GM19467 (cell line): ENCODE data around the gene LARP4B.

Experiments used
- ATAC-seq: cut with Tn5 transposase; IDR thresholded peaks from one replicate; pipeline ENCODE4 v1.9.1; 2021; ENCODE audit warnings: mild to moderate bottlenecking, moderate library complexity; ENCODE audit not compliant: unreplicated experiment

Gene LARP4B

DNA sequence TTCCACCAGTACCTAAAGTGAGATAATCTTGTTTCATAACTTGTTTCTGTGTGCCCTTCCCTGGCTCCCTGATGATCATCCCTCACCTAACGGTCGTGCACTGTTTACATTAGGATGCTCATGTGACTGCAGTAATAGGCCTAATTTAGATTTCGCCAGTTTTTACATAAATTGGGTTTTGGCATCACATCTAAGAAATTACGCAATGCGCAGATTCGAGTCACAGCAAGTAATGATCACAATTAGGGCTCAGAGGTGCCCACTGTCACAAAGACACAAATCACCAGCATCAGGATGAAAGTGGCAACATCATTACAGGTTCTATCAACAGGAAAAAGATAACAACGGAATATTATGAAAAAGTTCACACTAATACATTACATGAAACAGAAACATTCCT is 94.7 kb downstream of the LARP4B start:
- no peak for ATAC-seq

GRCh38 chr10:834493-834892 is 97.0 kb downstream of the LARP4B start:
- ATAC-seq: no peak

DNA sequence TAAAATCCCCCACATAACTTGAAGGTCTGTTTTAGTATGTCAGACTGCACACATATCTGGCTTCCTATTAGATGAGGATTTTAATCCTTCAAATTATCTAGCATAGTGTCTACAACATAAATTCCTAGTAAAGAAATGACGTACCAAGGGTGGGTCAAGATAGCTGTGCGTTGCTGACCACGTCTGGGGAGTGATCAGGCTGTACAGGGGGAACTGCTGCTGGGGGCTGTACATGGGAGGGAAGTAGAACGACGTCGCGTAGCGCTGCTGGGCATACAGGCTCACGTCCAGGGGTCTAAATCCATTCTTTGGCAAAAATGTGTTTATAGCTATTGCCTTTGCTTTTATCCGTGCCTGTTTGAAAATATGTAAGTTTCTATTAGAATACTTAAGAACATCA is 102.3 kb downstream of the LARP4B start:
- ATAC-seq: no peak

GRCh38 chr10:828191-828590 is 103.3 kb downstream of the LARP4B start:
- ATAC-seq: no peak

GRCh38 chr10:824946-825345 is 106.6 kb downstream of the LARP4B start:
- no peak for ATAC-seq

- no peak for ATAC-seq
Observed at GRCh38 chr10:824497-824896, 107.0 kb downstream of the LARP4B start.

GRCh38 chr10:822661-823367 is 108.7 kb downstream of the LARP4B start:
- ATAC-seq: no peak

- ATAC-seq: no peak
Observed at GRCh38 chr10:822197-822596, 109.3 kb downstream of the LARP4B start.

GRCh38 chr10:821322-821721 is 110.2 kb downstream of the LARP4B start:
- ATAC-seq: no peak

DNA sequence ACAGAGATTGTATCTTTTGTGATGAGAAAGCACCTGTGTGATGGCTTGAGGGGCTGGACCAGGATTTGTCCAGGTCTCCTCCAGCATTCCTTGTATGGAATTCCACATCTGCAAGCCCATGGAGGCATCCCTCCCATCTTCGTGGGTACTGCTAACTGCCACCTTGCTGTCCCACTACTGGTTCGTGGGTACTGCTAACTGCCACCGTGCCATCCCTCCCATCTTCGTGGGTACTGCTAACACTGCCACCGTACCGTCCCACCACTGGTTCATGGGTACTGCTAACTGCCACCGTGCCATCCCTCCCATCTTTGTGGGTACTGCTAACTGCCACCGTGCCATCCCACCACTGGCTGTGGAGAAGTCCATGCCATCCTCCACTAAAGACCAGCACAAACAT is 111.7 kb downstream of the LARP4B start:
- no peak for ATAC-seq

DNA sequence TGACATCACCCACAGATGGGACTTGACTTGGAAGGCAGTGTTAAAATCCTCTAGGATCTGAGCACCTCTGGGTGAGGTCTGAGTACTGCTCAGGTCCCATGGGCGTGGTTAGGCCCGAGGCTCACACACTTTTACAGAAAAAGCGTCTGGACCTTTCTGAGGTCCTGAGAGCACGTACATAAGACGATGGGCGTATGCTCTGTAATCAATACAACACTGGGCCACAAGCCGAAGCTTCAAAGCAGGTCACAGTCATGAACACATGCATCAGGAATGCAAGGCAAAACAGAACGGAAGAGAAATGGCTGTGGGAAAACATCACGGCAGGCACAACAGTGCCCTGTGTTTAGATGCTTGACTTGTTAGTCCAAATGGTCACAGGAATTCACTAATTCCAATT is 112.2 kb downstream of the LARP4B start:
- ATAC-seq: no peak

GRCh38 chr10:818526-819220 is 112.8 kb downstream of the LARP4B start:
- no peak for ATAC-seq

DNA sequence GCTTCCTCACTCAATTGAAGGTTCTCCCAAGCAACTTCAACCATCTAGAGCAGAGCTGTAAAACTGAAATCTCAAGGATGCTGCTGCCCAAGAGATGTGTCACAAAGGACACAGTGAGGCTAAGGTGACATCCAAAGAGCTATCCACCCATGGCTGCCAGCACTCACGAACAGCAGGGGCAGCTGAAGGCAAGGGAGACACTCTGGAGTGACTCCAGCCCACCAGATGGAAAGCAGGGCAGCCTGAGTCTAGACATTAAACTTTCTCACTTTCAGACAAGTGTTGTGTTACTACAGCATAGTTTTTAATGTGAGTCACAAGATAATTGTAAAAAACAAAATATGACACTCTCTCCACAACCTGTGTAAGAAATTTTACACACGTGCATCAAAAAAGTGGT is 113.5 kb downstream of the LARP4B start:
- no peak for ATAC-seq

DNA sequence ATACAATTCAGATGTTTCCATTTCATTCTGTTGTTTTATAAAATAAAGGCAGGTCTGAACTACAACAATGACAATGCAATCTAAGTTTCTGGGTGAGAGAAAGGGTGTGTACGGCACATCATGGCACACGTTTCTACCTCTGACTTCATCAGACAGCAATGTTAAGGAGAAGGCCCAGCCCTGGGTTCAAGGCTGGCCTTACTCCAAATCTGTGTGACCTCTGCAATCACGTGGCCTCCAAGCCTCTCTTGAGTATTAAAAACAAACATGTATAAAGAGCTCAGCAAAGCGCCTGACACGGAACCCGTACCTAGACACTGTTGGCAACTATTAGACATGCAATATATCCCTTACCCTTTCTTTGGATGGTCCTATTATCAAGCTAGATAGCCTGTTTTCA is 114.1 kb downstream of the LARP4B start:
- ATAC-seq: no peak

DNA sequence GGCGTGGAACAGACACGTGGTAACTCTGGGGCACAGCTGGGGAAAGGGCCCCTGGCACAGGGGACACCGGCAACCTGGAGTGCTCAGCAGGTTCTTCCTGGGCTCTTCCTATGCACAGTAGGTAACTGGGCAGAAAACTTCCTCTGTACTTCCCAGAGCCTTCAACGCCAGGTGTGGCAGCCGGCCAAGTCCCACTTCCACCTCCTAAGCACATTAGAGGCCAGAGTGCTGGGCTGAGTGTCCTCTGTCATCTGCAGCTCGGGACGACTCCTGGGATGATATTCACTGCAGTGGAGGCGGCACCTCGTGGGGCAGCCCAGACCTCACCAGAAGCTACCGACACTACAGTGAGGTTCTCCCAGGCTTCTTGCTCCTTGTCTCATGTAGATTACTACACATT is 114.5 kb downstream of the LARP4B start:
- ATAC-seq: no peak

- ATAC-seq: no peak
Observed at GRCh38 chr10:816091-816477, 115.4 kb downstream of the LARP4B start.

DNA sequence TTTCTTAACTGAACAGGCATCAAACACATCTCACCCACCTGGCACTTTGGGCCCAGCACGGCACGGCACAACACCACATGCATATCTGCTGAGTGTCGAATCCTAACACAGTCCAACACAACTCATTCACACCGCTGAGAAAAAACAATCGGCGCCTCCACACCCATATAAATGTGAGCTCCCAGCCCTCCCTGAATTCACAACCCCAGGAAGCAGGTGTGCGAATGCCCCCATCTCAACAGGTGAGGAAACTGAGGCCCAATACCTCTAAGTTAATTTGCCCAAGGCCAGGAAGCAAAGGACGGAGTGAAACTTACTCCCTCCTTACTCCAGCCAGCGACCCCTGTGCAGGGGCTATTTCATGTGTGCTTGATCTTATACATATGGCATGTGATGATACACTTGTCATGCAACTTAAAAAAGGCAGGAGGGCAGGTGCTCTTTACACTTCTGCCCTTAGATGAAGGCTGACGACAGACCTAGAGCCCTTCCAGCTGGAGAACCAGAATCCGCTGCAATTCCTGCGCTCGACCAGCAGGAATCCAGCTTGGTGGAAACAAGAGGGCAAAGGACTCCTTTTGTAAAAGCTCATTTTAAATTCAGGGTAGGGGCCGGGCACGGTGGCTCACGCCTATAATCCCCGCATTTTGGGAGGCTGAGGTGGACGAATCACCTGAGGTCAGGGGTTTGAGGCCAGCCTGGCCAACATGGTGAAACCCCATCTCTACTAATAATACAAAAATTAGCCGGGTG is 116.0 kb downstream of the LARP4B start:
- ATAC-seq: no peak

DNA sequence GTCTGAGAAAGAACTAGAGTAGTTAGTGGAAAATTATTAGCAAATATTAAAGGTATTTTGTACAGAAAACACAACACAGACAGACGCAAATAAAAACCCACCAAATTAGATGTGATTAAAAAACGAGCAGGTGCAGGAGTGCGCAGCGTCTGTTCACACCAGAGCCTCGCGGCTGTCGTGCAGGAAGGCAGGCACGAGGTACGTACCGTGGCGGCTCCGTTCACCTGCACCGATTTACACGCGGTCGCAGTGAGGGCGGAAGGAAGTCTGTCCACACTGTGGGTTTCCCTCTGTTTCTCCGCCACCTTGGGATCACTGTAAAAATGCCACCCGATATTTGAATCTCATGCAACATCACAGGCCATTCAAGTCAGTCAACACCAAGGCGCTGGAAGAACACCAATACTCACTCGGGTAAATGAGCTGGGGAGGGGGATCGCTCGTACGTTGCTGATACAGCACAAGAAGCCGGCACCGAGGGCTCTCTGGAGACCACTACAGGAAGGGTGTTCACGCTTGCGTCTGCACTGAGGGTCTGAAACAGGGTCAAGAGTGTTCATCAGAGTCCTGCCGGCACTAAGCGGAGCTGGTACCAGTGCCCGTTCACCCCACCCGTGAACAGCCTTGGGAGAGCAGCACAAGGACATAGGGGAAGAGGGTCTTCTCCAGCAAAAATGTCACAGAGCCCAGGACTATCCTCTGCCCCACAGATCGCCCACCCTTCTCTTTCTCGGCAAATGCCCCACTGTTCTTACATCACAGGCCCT is 116.8 kb downstream of the LARP4B start:
- no peak for ATAC-seq

GRCh38 chr10:813286-813685 is 118.2 kb downstream of the LARP4B start:
- no peak for ATAC-seq

GRCh38 chr10:812787-813186 is 118.7 kb downstream of the LARP4B start:
- ATAC-seq: no peak
